GM23338 (cell line): ENCODE data around the gene DYSF. TPM values are rescaled to one million over a fixed set of nuclear protein-coding genes. Genes with fewer than 3 reads are reported as not detected.

Experiments used
- ATAC-seq: fragments of 200-7000 bp; cut with Tn5 transposase; 3 replicates; pipeline ENCODE4 v1.9.1; 2020
- DNase-seq: peaks from one replicate; pipeline ENCODE4 v3.0.0-alpha.2; 2015; ENCODE audit warnings: low spot score
- H2AFZ ChIP-seq: fragments of 200-600 bp; sonication (generic); 2 replicates; pipeline ENCODE4 v1.8.0; 2016; ENCODE audit warnings: antibody characterized with exemption, mild to moderate bottlenecking, moderate library complexity
- H3F3A ChIP-seq: fragments of 200-600 bp; sonication (generic); replicated peaks from 2 replicates; pipeline ENCODE4 v1.8.0; 2017; ENCODE audit warnings: antibody characterized with exemption, mixed run types, low read depth
- H3K27ac ChIP-seq: fragments of 200-600 bp; sonication (generic); 2 replicates; pipeline ENCODE4 v1.6.1; 2016; ENCODE audit warnings: low read depth
- H3K27me3 ChIP-seq: fragments of 200-600 bp; sonication (generic); 2 replicates; pipeline ENCODE4 v1.8.0; 2016; ENCODE audit warnings: mild to moderate bottlenecking, mixed run types, moderate library complexity; ENCODE audit not compliant: insufficient read depth
- H3K36me3 ChIP-seq: fragments of 200-600 bp; sonication (generic); 2 replicates; pipeline ENCODE4 v1.8.0; 2016; ENCODE audit warnings: mild to moderate bottlenecking; ENCODE audit not compliant: insufficient read depth
- H3K4me1 ChIP-seq: fragments of 200-600 bp; sonication (generic); 2 replicates; pipeline ENCODE4 v1.8.0; 2016; ENCODE audit warnings: mild to moderate bottlenecking, moderate library complexity; ENCODE audit not compliant: insufficient read depth
- H3K4me2 ChIP-seq: fragments of 200-600 bp; sonication (generic); 2 replicates; pipeline ENCODE4 v1.7.1; 2017; ENCODE audit warnings: mixed run types
- H3K4me3 ChIP-seq: fragments of 200-600 bp; sonication (generic); 2 replicates; pipeline ENCODE4 v1.6.1; 2016; ENCODE audit warnings: mixed run types
- H3K79me2 ChIP-seq: fragments of 200-600 bp; sonication (generic); replicated peaks from 2 replicates; pipeline ENCODE4 v1.8.0; 2017; ENCODE audit warnings: mild to moderate bottlenecking; ENCODE audit not compliant: insufficient read depth
- H3K9me2 ChIP-seq: fragments of 200-600 bp; sonication (generic); 2 replicates; pipeline ENCODE4 v1.8.0; 2017; ENCODE audit not compliant: insufficient read depth
- H4K20me1 ChIP-seq: fragments of 200-600 bp; sonication (generic); replicated peaks from 2 replicates; pipeline ENCODE4 v1.8.0; 2017; ENCODE audit warnings: mild to moderate bottlenecking; ENCODE audit not compliant: insufficient read depth
- H3K27ac Mint-ChIP-seq: 2 replicates; pipeline ENCODE4 v1.8.0; 2020; ENCODE audit warnings: inconsistent platforms, mild to moderate bottlenecking, moderate library complexity, mixed read lengths
- H3K27me3 Mint-ChIP-seq: 3 replicates; pipeline ENCODE4 v1.8.0; 2022; ENCODE audit warnings: low read depth, mild to moderate bottlenecking, moderate library complexity, mixed read lengths, inconsistent platforms; ENCODE audit not compliant: insufficient read depth, poor library complexity
- H3K36me3 Mint-ChIP-seq: 3 replicates; pipeline ENCODE4 v1.8.0; 2021; ENCODE audit warnings: low read depth, mild to moderate bottlenecking, inconsistent platforms, moderate library complexity, mixed read lengths
- H3K4me1 Mint-ChIP-seq: 3 replicates; pipeline ENCODE4 v1.8.0; 2020; ENCODE audit warnings: mild to moderate bottlenecking, inconsistent platforms, mixed read lengths
- H3K4me3 Mint-ChIP-seq: 3 replicates; pipeline ENCODE4 v1.8.0; 2021; ENCODE audit warnings: moderate library complexity, mild to moderate bottlenecking, inconsistent platforms, mixed read lengths
- H3K9me3 Mint-ChIP-seq: 3 replicates; pipeline ENCODE4 v1.8.0; 2020; ENCODE audit warnings: moderate library complexity, mild to moderate bottlenecking, inconsistent platforms, mixed read lengths
- CREB1 ChIP-seq: fragments of 250-450 bp; sonication (Bioruptor Pico); IDR thresholded peaks from 2 replicates; pipeline ENCODE4 v1.5.0; 2020; ENCODE audit warnings: low read depth, mild to moderate bottlenecking, moderate library complexity
- EZH2 ChIP-seq: fragments of 200-600 bp; sonication (generic); IDR thresholded peaks from one replicate; pipeline ENCODE4 v1.8.0; 2017; ENCODE audit warnings: antibody characterized with exemption, mild to moderate bottlenecking, low read depth; ENCODE audit not compliant: unreplicated experiment
- EZH2phosphoT487 ChIP-seq: fragments of 200-600 bp; sonication (generic); IDR thresholded peaks from one replicate; pipeline ENCODE4 v1.8.1; 2018; ENCODE audit warnings: antibody characterized with exemption; ENCODE audit not compliant: unreplicated experiment
- JUNB ChIP-seq: IDR thresholded peaks from one replicate; pipeline ENCODE4 v1.6.1; 2016; ENCODE audit warnings: antibody characterized with exemption; ENCODE audit not compliant: unreplicated experiment
- NANOG ChIP-seq: IDR thresholded peaks from 2 replicates; pipeline ENCODE4 v1.6.1; 2016; ENCODE audit warnings: antibody characterized with exemption, borderline replicate concordance
- POLR2AphosphoS5 ChIP-seq: IDR thresholded peaks from 2 replicates; pipeline ENCODE4 v1.6.1; 2016; ENCODE audit warnings: antibody characterized with exemption, low read depth
- STAT1 ChIP-seq: IDR thresholded peaks from one replicate; pipeline ENCODE4 v1.6.1; 2016; ENCODE audit warnings: antibody characterized with exemption; ENCODE audit not compliant: unreplicated experiment
- ZNF114 ChIP-seq: fragments of 250-450 bp; sonication (Bioruptor Pico); IDR thresholded peaks from 2 replicates; pipeline ENCODE4 v1.5.0; 2020; ENCODE audit warnings: mild to moderate bottlenecking, moderate library complexity
- ZNF331 ChIP-seq: fragments of 250-450 bp; sonication (Bioruptor Pico); IDR thresholded peaks from 2 replicates; pipeline ENCODE4 v1.5.0; 2020; ENCODE audit warnings: low read depth, mild to moderate bottlenecking, moderate library complexity
- polyA plus RNA-seq: library from polyadenylated mRNA; unstranded; fragments of >200 nt; fragmentation: Nextera tagmentation; extraction: Ambion mirVana; gene quantifications from 2 replicates; pipeline ENCODE4 v1.2.1, GENCODE V29; 2016
- total RNA-seq: library from RNA; depleted of rRNA; stranded (reverse); fragments of >200 nt; shearing (Covaris generic); gene quantifications from 2 replicates; pipeline ENCODE4 v1.2.3, GENCODE V29; 2014
- TF ChIP-seq, protein P1 (sequence below): IDR thresholded peaks from 2 replicates; pipeline ENCODE4 v1.6.1; 2016; ENCODE audit warnings: antibody characterized with exemption
- TF ChIP-seq, protein P2 (sequence below): IDR thresholded peaks from one replicate; pipeline ENCODE4 v1.6.1; 2018; ENCODE audit warnings: antibody characterized with exemption; ENCODE audit not compliant: unreplicated experiment
- TF ChIP-seq, protein P3 (sequence below): fragments of 250-450 bp; sonication (Bioruptor Pico); IDR thresholded peaks from 2 replicates; pipeline ENCODE4 v1.5.0; 2020; ENCODE audit warnings: mild to moderate bottlenecking, moderate library complexity

The DYSF gene
- total and polyA plus RNA-seq, 2 experiments from 2014 or later: 7.3 to 21.3 TPM

- TF ChIP-seq EZH2: no peak
- TF ChIP-seq ZNF114 (CRISPR knock-in tag): no peak
- TF ChIP-seq, protein P1, sequence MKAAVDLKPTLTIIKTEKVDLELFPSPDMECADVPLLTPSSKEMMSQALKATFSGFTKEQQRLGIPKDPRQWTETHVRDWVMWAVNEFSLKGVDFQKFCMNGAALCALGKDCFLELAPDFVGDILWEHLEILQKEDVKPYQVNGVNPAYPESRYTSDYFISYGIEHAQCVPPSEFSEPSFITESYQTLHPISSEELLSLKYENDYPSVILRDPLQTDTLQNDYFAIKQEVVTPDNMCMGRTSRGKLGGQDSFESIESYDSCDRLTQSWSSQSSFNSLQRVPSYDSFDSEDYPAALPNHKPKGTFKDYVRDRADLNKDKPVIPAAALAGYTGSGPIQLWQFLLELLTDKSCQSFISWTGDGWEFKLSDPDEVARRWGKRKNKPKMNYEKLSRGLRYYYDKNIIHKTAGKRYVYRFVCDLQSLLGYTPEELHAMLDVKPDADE: no peak
- TF ChIP-seq, protein P2, sequence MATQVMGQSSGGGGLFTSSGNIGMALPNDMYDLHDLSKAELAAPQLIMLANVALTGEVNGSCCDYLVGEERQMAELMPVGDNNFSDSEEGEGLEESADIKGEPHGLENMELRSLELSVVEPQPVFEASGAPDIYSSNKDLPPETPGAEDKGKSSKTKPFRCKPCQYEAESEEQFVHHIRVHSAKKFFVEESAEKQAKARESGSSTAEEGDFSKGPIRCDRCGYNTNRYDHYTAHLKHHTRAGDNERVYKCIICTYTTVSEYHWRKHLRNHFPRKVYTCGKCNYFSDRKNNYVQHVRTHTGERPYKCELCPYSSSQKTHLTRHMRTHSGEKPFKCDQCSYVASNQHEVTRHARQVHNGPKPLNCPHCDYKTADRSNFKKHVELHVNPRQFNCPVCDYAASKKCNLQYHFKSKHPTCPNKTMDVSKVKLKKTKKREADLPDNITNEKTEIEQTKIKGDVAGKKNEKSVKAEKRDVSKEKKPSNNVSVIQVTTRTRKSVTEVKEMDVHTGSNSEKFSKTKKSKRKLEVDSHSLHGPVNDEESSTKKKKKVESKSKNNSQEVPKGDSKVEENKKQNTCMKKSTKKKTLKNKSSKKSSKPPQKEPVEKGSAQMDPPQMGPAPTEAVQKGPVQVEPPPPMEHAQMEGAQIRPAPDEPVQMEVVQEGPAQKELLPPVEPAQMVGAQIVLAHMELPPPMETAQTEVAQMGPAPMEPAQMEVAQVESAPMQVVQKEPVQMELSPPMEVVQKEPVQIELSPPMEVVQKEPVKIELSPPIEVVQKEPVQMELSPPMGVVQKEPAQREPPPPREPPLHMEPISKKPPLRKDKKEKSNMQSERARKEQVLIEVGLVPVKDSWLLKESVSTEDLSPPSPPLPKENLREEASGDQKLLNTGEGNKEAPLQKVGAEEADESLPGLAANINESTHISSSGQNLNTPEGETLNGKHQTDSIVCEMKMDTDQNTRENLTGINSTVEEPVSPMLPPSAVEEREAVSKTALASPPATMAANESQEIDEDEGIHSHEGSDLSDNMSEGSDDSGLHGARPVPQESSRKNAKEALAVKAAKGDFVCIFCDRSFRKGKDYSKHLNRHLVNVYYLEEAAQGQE: no peak
- no peak for TF ChIP-seq ZNF331 (CRISPR knock-in tag)
- no peak for TF ChIP-seq JUNB
- TF ChIP-seq STAT1: no peak
- TF ChIP-seq NANOG: no peak
- TF ChIP-seq POLR2AphosphoS5: no peak
These were observed 133.1 kb downstream of the DYSF start (continued) for GRCh38 chr2:71586471-71586870.

DNA sequence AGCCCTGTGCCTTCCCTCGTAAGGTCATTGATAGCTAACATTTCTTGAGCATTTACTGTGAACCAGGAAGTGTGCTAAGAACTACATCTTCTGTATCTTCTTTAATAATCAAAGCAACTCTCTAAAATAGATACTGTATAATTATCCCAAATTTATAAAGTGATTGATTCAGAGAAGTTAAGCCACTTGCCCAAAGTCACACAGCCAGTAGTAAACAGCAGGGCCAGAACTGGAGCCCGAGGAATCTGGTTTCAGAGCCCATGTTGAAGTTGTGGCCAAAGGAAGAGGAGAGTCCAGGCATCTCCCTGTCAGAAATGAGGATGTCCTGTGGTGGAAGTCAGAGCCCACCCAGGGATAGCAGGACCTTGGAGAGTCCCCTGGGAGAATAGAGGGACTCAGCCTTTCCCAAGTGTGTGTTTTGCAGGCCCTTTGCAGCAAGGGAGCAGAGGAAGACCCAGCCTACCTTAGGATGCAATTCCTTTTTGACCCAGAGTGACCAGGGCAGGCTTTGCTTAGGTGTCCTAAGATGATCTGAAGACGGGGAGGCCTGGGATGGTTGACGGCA lies 134.2 kb downstream of the DYSF start:
- Histone ChIP-seq H3K27me3 (no peaks in the 10 kb centered on the region), H3K27ac (no peak overlapping the region), H3F3A (no peaks in the 10 kb centered on the region), H3K4me2 (no peak overlapping the region), H3K4me1 (no peaks in the 10 kb centered on the region), H3K9me2 (no peaks in the 10 kb centered on the region), H3K36me3 (no peaks in the 10 kb centered on the region), H3K4me3 (no peak overlapping the region), H2AFZ (no peak overlapping the region), H4K20me1 (0 out of 2 replicates have a peak, but pooled peaks cover 3% of the 10 kb centered on the region), H3K79me2 (no peaks in the 10 kb centered on the region)
- H3K4me3 Mint-ChIP-seq: no peak overlapping the region
- peaks cover 7% of the 10 kb centered on the region; the same call in 2 of the 3 replicates for H3K36me3 Mint-ChIP-seq
- peaks cover 24% of the 10 kb centered on the region for H3K4me1 Mint-ChIP-seq
- DNase-seq (no peak), ATAC-seq (no peak)
- no peak overlapping the region for H3K27ac Mint-ChIP-seq
- no peaks in the 10 kb centered on the region for H3K27me3 Mint-ChIP-seq
- no peak for TF ChIP-seq ZNF331 (CRISPR knock-in tag)
- TF ChIP-seq POLR2AphosphoS5: no peak
- TF ChIP-seq, protein P3, sequence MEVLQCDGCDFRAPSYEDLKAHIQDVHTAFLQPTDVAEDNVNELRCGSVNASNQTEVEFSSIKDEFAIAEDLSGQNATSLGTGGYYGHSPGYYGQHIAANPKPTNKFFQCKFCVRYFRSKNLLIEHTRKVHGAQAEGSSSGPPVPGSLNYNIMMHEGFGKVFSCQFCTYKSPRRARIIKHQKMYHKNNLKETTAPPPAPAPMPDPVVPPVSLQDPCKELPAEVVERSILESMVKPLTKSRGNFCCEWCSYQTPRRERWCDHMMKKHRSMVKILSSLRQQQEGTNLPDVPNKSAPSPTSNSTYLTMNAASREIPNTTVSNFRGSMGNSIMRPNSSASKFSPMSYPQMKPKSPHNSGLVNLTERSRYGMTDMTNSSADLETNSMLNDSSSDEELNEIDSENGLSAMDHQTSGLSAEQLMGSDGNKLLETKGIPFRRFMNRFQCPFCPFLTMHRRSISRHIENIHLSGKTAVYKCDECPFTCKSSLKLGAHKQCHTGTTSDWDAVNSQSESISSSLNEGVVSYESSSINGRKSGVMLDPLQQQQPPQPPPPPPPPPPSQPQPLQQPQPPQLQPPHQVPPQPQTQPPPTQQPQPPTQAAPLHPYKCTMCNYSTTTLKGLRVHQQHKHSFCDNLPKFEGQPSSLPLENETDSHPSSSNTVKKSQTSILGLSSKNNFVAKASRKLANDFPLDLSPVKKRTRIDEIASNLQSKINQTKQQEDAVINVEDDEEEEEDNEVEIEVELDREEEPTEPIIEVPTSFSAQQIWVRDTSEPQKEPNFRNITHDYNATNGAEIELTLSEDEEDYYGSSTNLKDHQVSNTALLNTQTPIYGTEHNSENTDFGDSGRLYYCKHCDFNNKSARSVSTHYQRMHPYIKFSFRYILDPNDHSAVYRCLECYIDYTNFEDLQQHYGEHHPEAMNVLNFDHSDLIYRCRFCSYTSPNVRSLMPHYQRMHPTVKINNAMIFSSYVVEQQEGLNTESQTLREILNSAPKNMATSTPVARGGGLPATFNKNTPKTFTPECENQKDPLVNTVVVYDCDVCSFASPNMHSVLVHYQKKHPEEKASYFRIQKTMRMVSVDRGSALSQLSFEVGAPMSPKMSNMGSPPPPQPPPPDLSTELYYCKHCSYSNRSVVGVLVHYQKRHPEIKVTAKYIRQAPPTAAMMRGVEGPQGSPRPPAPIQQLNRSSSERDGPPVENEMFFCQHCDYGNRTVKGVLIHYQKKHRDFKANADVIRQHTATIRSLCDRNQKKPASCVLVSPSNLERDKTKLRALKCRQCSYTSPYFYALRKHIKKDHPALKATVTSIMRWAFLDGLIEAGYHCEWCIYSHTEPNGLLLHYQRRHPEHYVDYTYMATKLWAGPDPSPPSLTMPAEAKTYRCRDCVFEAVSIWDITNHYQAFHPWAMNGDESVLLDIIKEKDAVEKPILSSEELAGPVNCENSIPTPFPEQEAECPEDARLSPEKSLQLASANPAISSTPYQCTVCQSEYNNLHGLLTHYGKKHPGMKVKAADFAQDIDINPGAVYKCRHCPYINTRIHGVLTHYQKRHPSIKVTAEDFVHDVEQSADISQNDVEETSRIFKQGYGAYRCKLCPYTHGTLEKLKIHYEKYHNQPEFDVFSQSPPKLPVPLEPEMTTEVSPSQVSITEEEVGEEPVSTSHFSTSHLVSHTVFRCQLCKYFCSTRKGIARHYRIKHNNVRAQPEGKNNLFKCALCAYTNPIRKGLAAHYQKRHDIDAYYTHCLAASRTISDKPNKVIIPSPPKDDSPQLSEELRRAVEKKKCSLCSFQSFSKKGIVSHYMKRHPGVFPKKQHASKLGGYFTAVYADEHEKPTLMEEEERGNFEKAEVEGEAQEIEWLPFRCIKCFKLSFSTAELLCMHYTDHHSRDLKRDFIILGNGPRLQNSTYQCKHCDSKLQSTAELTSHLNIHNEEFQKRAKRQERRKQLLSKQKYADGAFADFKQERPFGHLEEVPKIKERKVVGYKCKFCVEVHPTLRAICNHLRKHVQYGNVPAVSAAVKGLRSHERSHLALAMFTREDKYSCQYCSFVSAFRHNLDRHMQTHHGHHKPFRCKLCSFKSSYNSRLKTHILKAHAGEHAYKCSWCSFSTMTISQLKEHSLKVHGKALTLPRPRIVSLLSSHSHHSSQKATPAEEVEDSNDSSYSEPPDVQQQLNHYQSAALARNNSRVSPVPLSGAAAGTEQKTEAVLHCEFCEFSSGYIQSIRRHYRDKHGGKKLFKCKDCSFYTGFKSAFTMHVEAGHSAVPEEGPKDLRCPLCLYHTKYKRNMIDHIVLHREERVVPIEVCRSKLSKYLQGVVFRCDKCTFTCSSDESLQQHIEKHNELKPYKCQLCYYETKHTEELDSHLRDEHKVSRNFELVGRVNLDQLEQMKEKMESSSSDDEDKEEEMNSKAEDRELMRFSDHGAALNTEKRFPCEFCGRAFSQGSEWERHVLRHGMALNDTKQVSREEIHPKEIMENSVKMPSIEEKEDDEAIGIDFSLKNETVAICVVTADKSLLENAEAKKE (CRISPR knock-in tag): no peak
- no peak for TF ChIP-seq EZH2
- TF ChIP-seq JUNB: no peak
- no peak for TF ChIP-seq EZH2phosphoT487
- no peak for TF ChIP-seq NANOG
- TF ChIP-seq CREB1: no peak
- H3K9me3 Mint-ChIP-seq: no peaks in the 10 kb centered on the region
